ENCODE results near the gene EXOC2.
A peak's percentile ranks its signal among the peaks of the same experiment; 100 is the strongest.

EXOC2 gene

GRCh38 chr6:712805-713204 is 19.9 kb upstream of the EXOC2 start:
- H3K9me3 ChIP-seq (ENCODE audit: control insufficient read depth, insufficient read depth, low read length): no peaks in the 10 kb centered on the region
- no peaks in the 10 kb centered on the region for H3F3A ChIP-seq (ENCODE audit: control insufficient read depth, insufficient read depth)
- H3K79me2 ChIP-seq (ENCODE audit: control insufficient read depth, low read length): no peaks in the 10 kb centered on the region
- H3K9me2 ChIP-seq (replicated peaks; ENCODE audit: control insufficient read depth, low read length): no peaks in the 10 kb centered on the region
- H4K20me1 ChIP-seq (ENCODE audit: control insufficient read depth, insufficient read depth, low read depth, low read length): no peaks in the 10 kb centered on the region
- H3K4me3 ChIP-seq (ENCODE audit: low read length): no peak overlapping the region
- H3K36me3 ChIP-seq (ENCODE audit: control insufficient read depth, low read length): no peaks in the 10 kb centered on the region
- peaks cover 27% of the 10 kb centered on the region for H3K4me1 ChIP-seq (ENCODE audit: control insufficient read depth, low read length)
- TF ChIP-seq EZH2phosphoT487 (IDR thresholded peaks at IDR 0.05; ENCODE audit: borderline replicate concordance, low read length): no peak
- TF ChIP-seq CTCF (IDR thresholded peaks at IDR 0.05; ENCODE audit: low read depth, low read length, poor library complexity, severe bottlenecking): no peak
- H3K27ac ChIP-seq (ENCODE audit: low read depth, low read length): no peak overlapping the region
- no peak overlapping the region for H3K4me2 ChIP-seq (ENCODE audit: low read length)
- H3K27me3 ChIP-seq (ENCODE audit: control insufficient read depth, low read length): peaks cover 8% of the 10 kb centered on the region; the same call in 1 of the 2 replicates

GRCh38 chr6:711925-712324 is 19.0 kb upstream of the EXOC2 start:
- no peak for TF ChIP-seq EZH2phosphoT487 (IDR thresholded peaks at IDR 0.05; ENCODE audit: borderline replicate concordance, low read length)
- no peak for TF ChIP-seq CTCF (IDR thresholded peaks at IDR 0.05; ENCODE audit: low read depth, low read length, poor library complexity, severe bottlenecking)
- peak overlapping the region; percentile 80 for H3K4me2 ChIP-seq (ENCODE audit: low read length)
- H3K27ac ChIP-seq (ENCODE audit: low read depth, low read length): no peak overlapping the region
- H3K9me3 ChIP-seq (ENCODE audit: control insufficient read depth, insufficient read depth, low read length): no peaks in the 10 kb centered on the region
- no peaks in the 10 kb centered on the region for H3K36me3 ChIP-seq (ENCODE audit: control insufficient read depth, low read length)
- H4K20me1 ChIP-seq (ENCODE audit: control insufficient read depth, insufficient read depth, low read depth, low read length): no peaks in the 10 kb centered on the region
- no peak overlapping the region; the same call in 1 of the 2 replicates for H3K4me3 ChIP-seq (ENCODE audit: low read length)
- peaks cover 27% of the 10 kb centered on the region for H3K4me1 ChIP-seq (ENCODE audit: control insufficient read depth, low read length)
- H3K9me2 ChIP-seq (replicated peaks; ENCODE audit: control insufficient read depth, low read length): no peaks in the 10 kb centered on the region
- no peaks in the 10 kb centered on the region for H3F3A ChIP-seq (ENCODE audit: control insufficient read depth, insufficient read depth)
- peaks cover 8% of the 10 kb centered on the region; the same call in 1 of the 2 replicates for H3K27me3 ChIP-seq (ENCODE audit: control insufficient read depth, low read length)
- no peaks in the 10 kb centered on the region for H3K79me2 ChIP-seq (ENCODE audit: control insufficient read depth, low read length)

GRCh38 chr6:710601-711571 is 17.9 kb upstream of the EXOC2 start:
- H3K27ac ChIP-seq (ENCODE audit: low read depth, low read length): no peak overlapping the region
- TF ChIP-seq EZH2phosphoT487 (IDR thresholded peaks at IDR 0.05; ENCODE audit: borderline replicate concordance, low read length) (0 out of 2 replicates have a peak, but pooled peaks have one; percentile 44), CTCF (IDR thresholded peaks at IDR 0.05; ENCODE audit: low read depth, low read length, poor library complexity, severe bottlenecking) (no peak)
- peak overlapping the region; percentile 80 for H3K4me2 ChIP-seq (ENCODE audit: low read length)

More at GRCh38 chr6:710601-711571, 17.9 kb upstream of the EXOC2 start:
- Histone ChIP-seq H3F3A (ENCODE audit: control insufficient read depth, insufficient read depth) (no peaks in the 10 kb centered on the region), H3K9me3 (ENCODE audit: control insufficient read depth, insufficient read depth, low read length) (no peaks in the 10 kb centered on the region), H3K9me2 (replicated peaks; ENCODE audit: control insufficient read depth, low read length) (no peaks in the 10 kb centered on the region), H3K27me3 (ENCODE audit: control insufficient read depth, low read length) (peaks cover 8% of the 10 kb centered on the region; the same call in 1 of the 2 replicates), H3K4me3 (ENCODE audit: low read length) (peak overlapping the region; percentile 74), H3K36me3 (ENCODE audit: control insufficient read depth, low read length) (no peaks in the 10 kb centered on the region), H3K4me1 (ENCODE audit: control insufficient read depth, low read length) (peaks cover 27% of the 10 kb centered on the region), H4K20me1 (ENCODE audit: control insufficient read depth, insufficient read depth, low read depth, low read length) (no peaks in the 10 kb centered on the region), H3K79me2 (ENCODE audit: control insufficient read depth, low read length) (no peaks in the 10 kb centered on the region)

Measured in DOHH2 (cell line).